Hepatocyte (in vitro differentiated cells): Measurements from ENCODE around the gene ERGIC1. TPM values are rescaled to one million over a fixed set of nuclear protein-coding genes. Genes with fewer than 3 reads are reported as not detected.
"Not testable (repeated sequence)": the region's sequence is repeated elsewhere in the genome, so short reads cannot be mapped to it uniquely, and the experiment has no call there.

Experiments
- DNase-seq: peaks from one replicate; pipeline ENCODE4 v3.0.0-alpha.2; 2016; ENCODE audit warnings: low spot score
- H2AFZ ChIP-seq: fragments of 200-600 bp; sonication (generic); 2 replicates; pipeline ENCODE4 v1.6.0; 2016; ENCODE audit warnings: antibody characterized with exemption, mild to moderate bottlenecking
- H3K27ac ChIP-seq: fragments of 200-600 bp; sonication (generic); 2 replicates; pipeline ENCODE4 v1.5.1; 2016; ENCODE audit warnings: mild to moderate bottlenecking
- H3K27me3 ChIP-seq: fragments of 200-600 bp; sonication (generic); 2 replicates; pipeline ENCODE4 v1.6.1; 2016
- H3K36me3 ChIP-seq: fragments of 200-600 bp; sonication (generic); replicated peaks from 2 replicates; pipeline ENCODE4 v1.5.1; 2016; ENCODE audit warnings: low read depth; ENCODE audit not compliant: insufficient read depth
- H3K4me1 ChIP-seq: fragments of 200-600 bp; sonication (generic); 2 replicates; pipeline ENCODE4 v1.5.1; 2016; ENCODE audit warnings: mild to moderate bottlenecking, moderate library complexity; ENCODE audit not compliant: insufficient read depth
- H3K4me2 ChIP-seq: fragments of 200-600 bp; sonication (generic); 2 replicates; pipeline ENCODE4 v1.6.0; 2016
- H3K4me3 ChIP-seq: fragments of 200-600 bp; sonication (generic); 2 replicates; pipeline ENCODE4 v1.5.1; 2016; ENCODE audit warnings: mild to moderate bottlenecking
- H3K79me2 ChIP-seq: fragments of 200-600 bp; sonication (generic); 2 replicates; pipeline ENCODE4 v1.6.0; 2017; ENCODE audit warnings: mild to moderate bottlenecking
- H3K9me2 ChIP-seq: fragments of 200-600 bp; sonication (generic); replicated peaks from 2 replicates; pipeline ENCODE4 v1.6.0; 2017; ENCODE audit warnings: mild to moderate bottlenecking; ENCODE audit not compliant: insufficient read depth
- H3K9me3 ChIP-seq: fragments of 200-600 bp; sonication (generic); 2 replicates; pipeline ENCODE4 v1.5.1; 2016; ENCODE audit warnings: low read depth, mild to moderate bottlenecking
- H4K20me1 ChIP-seq: fragments of 200-600 bp; sonication (generic); 2 replicates; pipeline ENCODE4 v1.6.0; 2016; ENCODE audit warnings: mild to moderate bottlenecking; ENCODE audit not compliant: insufficient read depth, poor library complexity, severe bottlenecking
- EZH2 ChIP-seq: fragments of 200-600 bp; sonication (generic); IDR thresholded peaks from 2 replicates; pipeline ENCODE4 v1.6.1; 2016; ENCODE audit warnings: antibody characterized with exemption, mild to moderate bottlenecking, borderline replicate concordance
- EZH2phosphoT487 ChIP-seq: fragments of 200-600 bp; sonication (generic); IDR thresholded peaks from one replicate; pipeline ENCODE4 v1.6.1; 2018; ENCODE audit warnings: antibody characterized with exemption, mild to moderate bottlenecking, low read depth, moderate library complexity; ENCODE audit not compliant: unreplicated experiment, severe bottlenecking
- WGBS: methylation state at CpG from one replicate; pipeline ENCODE4 v1.1.6; 2016; ENCODE audit warnings: low lambda C conversion rate; ENCODE audit errors: missing lambda C conversion rate; 5-methylcytosine and 5-hydroxymethylcytosine counted together
- polyA plus RNA-seq: library from polyadenylated mRNA; unstranded; fragments of >200 nt; fragmentation: Nextera tagmentation; extraction: Ambion mirVana; gene quantifications from 2 replicates; pipeline ENCODE4 v1.2.1, GENCODE V29; 2016
- total RNA-seq: library from RNA; depleted of rRNA; stranded (reverse); fragments of >200 nt; gene quantifications from 2 replicates; pipeline ENCODE4 v1.2.3, GENCODE V29; 2014
- TF ChIP-seq, protein P1 (sequence below): fragments of 200-600 bp; sonication (generic); IDR thresholded peaks from 2 replicates; pipeline ENCODE4 v1.5.1; 2016; ENCODE audit warnings: antibody characterized with exemption, mild to moderate bottlenecking; ENCODE audit not compliant: poor library complexity

ERGIC1 gene
- total and polyA plus RNA-seq, 2 experiments from 2014 or later: 39.1 to 107 TPM

GRCh38 chr5:172846677-172847076, 12.6 kb downstream of the ERGIC1 start:
- no peak overlapping the region for H3K4me2 ChIP-seq
- H3K79me2 ChIP-seq: peaks cover 97% of the 10 kb centered on the region
- H3K9me3 ChIP-seq: no peaks in the 10 kb centered on the region
- H3K4me3 ChIP-seq: no peak overlapping the region
- H3K27ac ChIP-seq: no peak overlapping the region
- TF ChIP-seq, protein P1, sequence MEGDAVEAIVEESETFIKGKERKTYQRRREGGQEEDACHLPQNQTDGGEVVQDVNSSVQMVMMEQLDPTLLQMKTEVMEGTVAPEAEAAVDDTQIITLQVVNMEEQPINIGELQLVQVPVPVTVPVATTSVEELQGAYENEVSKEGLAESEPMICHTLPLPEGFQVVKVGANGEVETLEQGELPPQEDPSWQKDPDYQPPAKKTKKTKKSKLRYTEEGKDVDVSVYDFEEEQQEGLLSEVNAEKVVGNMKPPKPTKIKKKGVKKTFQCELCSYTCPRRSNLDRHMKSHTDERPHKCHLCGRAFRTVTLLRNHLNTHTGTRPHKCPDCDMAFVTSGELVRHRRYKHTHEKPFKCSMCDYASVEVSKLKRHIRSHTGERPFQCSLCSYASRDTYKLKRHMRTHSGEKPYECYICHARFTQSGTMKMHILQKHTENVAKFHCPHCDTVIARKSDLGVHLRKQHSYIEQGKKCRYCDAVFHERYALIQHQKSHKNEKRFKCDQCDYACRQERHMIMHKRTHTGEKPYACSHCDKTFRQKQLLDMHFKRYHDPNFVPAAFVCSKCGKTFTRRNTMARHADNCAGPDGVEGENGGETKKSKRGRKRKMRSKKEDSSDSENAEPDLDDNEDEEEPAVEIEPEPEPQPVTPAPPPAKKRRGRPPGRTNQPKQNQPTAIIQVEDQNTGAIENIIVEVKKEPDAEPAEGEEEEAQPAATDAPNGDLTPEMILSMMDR: no peak
- TF ChIP-seq EZH2phosphoT487: no peak
- no peak for TF ChIP-seq EZH2
- 63% methylated on average over 4 of the region's 4 CpGs for WGBS
- H3K9me2 ChIP-seq: no peaks in the 10 kb centered on the region
- H3K27me3 ChIP-seq: no peaks in the 10 kb centered on the region
- peaks cover 11% of the 10 kb centered on the region for H3K4me1 ChIP-seq
- H3K36me3 ChIP-seq: no peaks in the 10 kb centered on the region
- no peak overlapping the region for H2AFZ ChIP-seq
- peaks cover 10% of the 10 kb centered on the region for H4K20me1 ChIP-seq
- DNase-seq: no peak

DNA sequence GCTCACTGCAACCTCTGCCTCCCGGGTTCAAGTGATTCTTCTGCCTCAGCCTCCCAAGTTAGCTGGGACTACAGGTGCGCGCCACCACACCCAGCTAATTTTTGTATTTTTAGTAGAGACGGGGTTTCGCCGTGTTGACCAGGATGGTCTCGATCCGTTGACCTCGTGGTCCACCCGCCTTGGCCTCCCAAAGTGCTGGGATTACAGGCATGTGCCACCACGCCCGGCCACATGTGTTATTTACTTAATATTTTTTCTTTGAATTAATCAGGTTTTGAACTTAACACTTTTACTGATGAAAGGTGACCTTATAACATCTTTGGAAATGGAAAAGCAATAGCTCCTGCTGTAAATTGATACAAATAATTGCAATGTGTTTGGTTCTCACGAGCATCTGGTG, 13.5 kb downstream of the ERGIC1 start:
- H3K4me2 ChIP-seq, H3K9me3 ChIP-seq, H3K36me3 ChIP-seq, DNase-seq, H3K4me3 ChIP-seq, H2AFZ ChIP-seq, H4K20me1 ChIP-seq, H3K27ac ChIP-seq, H3K9me2 ChIP-seq, H3K27me3 ChIP-seq: not testable (repeated sequence)
- peaks cover 97% of the 10 kb centered on the region for H3K79me2 ChIP-seq
- H3K4me1 ChIP-seq: peaks cover 11% of the 10 kb centered on the region
- WGBS: 88% methylated on average over 13 of the region's 13 CpGs

- no peak overlapping the region for H2AFZ ChIP-seq
- no peaks in the 10 kb centered on the region for H3K27me3 ChIP-seq
- no peak overlapping the region for H3K4me2 ChIP-seq
- H3K4me3 ChIP-seq: no peak overlapping the region
- peaks cover 8% of the 10 kb centered on the region for H4K20me1 ChIP-seq
- peaks cover 16% of the 10 kb centered on the region for H3K4me1 ChIP-seq
- WGBS: 58% methylated on average over 3 of the region's 3 CpGs
- H3K36me3 ChIP-seq: no peaks in the 10 kb centered on the region
- no peaks in the 10 kb centered on the region for H3K9me3 ChIP-seq
- peak overlapping the region; percentile 41 for H3K27ac ChIP-seq
- TF ChIP-seq EZH2 (no peak), EZH2phosphoT487 (no peak)
- TF ChIP-seq, protein P1: no peak
- H3K79me2 ChIP-seq: peaks cover 96% of the 10 kb centered on the region
- DNase-seq: no peak
- no peaks in the 10 kb centered on the region for H3K9me2 ChIP-seq
These were observed 14.4 kb downstream of the ERGIC1 start for GRCh38 chr5:172848419-172848818.

DNA sequence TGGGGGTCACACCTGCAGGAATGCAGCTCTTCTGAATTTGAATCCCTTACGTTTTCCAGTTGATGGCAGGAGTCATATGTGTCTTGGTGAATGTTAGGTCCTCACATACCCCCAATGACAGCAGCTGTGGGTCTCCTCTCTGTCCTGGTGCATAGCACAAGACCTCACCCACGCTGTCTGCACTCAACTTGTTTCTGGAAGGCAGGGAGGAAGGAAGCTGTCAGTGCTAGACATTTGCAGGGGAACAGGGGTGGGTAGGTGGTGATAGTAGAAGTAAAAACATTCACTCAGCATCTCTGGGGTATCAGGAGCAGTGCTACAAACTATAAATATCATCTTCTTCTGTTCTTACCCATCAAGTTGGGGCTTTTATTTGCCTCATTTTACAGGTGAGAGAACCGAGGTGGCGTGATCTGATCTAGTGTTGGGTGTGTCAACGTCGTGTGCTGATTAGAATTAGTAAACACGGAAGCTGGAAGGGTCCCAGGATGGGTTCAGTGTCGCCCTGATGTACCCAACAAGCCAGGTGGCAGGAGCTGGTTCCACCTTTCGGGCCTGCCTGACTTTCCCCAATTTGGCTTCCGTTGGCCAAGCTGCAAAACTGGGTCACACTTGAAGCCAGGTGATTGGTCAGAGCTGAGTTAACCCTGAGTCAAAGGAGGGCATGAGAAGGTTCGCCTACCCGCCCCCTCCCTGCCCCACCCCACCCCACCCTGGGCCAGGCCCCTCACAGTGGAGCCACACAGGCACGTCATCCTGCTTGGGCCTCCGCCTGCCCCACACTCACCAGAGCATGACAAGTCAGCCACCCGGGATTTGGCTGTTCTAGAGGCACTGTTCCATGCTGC, 15.8 kb downstream of the ERGIC1 start:
- Histone ChIP-seq H3K27ac (peak overlapping the region; percentile 31), H3K4me2 (no peak overlapping the region), H3K4me3 (no peak overlapping the region), H3K9me2 (no peaks in the 10 kb centered on the region), H3K27me3 (no peaks in the 10 kb centered on the region), H4K20me1 (peaks cover 5% of the 10 kb centered on the region), H3K36me3 (no peaks in the 10 kb centered on the region), H3K9me3 (no peaks in the 10 kb centered on the region), H3K79me2 (peaks cover 93% of the 10 kb centered on the region), H3K4me1 (peaks cover 21% of the 10 kb centered on the region), H2AFZ (no peak overlapping the region)
- 90% methylated on average over 13 of the region's 15 CpGs for WGBS
- TF ChIP-seq EZH2phosphoT487 (no peak), EZH2 (no peak)
- TF ChIP-seq, protein P1: no peak
- no peak for DNase-seq
